Epithelial cell of proximal tubule (primary cell): ENCODE measurements around the gene KLHL26. TPM values are rescaled to one million over a fixed set of nuclear protein-coding genes. Genes with fewer than 3 reads are reported as not detected.

ENCODE experiments used
- DNase-seq: peaks from one replicate; pipeline ENCODE4 v3.0.0-alpha.2; 2011; ENCODE audit warnings: low read depth
- H3K4me3 ChIP-seq: 2 replicates; pipeline ENCODE4 v1.5.1; 2011; ENCODE audit warnings: low read depth, mild to moderate bottlenecking, low read length
- CTCF ChIP-seq: conservative IDR thresholded peaks from 2 replicates; pipeline ENCODE4 v1.5.1; 2012; ENCODE audit warnings: low read depth, mild to moderate bottlenecking, low read length
- total RNA-seq: library from RNA; depleted of rRNA; stranded (reverse); fragments of >200 nt; gene quantifications from 2 replicates; pipeline ENCODE4 v1.2.3, GENCODE V29; 2015

Gene KLHL26
- total RNA-seq, 1 donor from 2014 or later: 16.5 TPM

- no peak overlapping the region for H3K4me3 ChIP-seq
- TF ChIP-seq CTCF: no peak
- DNase-seq: no peak
Measured at GRCh38 chr19:18713550-18714117, 76.8 kb downstream of the KLHL26 start.

- DNase-seq: no peak
- no peak overlapping the region for H3K4me3 ChIP-seq
- TF ChIP-seq CTCF: no peak
Measured at GRCh38 chr19:18715416-18715815, 78.6 kb downstream of the KLHL26 start.

GRCh38 chr19:18716857-18717256 lies 80.0 kb downstream of the KLHL26 start:
- no peak for TF ChIP-seq CTCF
- no peak overlapping the region for H3K4me3 ChIP-seq
- DNase-seq: no peak

- H3K4me3 ChIP-seq: no peak overlapping the region
- TF ChIP-seq CTCF: no peak
- no peak for DNase-seq
Measured at GRCh38 chr19:18717601-18718000, 80.8 kb downstream of the KLHL26 start.

- DNase-seq: no peak
- H3K4me3 ChIP-seq: no peak overlapping the region
- no peak for TF ChIP-seq CTCF
Measured at GRCh38 chr19:18718015-18718526, 81.2 kb downstream of the KLHL26 start.

GRCh38 chr19:18718846-18719458 lies 82.1 kb downstream of the KLHL26 start:
- H3K4me3 ChIP-seq: no peak overlapping the region
- no peak for DNase-seq
- TF ChIP-seq CTCF: no peak

GRCh38 chr19:18719541-18719940 lies 82.7 kb downstream of the KLHL26 start:
- TF ChIP-seq CTCF: no peak
- no peak for DNase-seq
- no peak overlapping the region for H3K4me3 ChIP-seq
